ENCODE results near the gene ARPC4. TPM values are rescaled to one million over a fixed set of nuclear protein-coding genes. Genes with fewer than 3 reads are reported as not detected.

ARPC4 gene
- total and polyA plus RNA-seq, 4 donors = 98.4 to 165 (median 145) TPM

DNA sequence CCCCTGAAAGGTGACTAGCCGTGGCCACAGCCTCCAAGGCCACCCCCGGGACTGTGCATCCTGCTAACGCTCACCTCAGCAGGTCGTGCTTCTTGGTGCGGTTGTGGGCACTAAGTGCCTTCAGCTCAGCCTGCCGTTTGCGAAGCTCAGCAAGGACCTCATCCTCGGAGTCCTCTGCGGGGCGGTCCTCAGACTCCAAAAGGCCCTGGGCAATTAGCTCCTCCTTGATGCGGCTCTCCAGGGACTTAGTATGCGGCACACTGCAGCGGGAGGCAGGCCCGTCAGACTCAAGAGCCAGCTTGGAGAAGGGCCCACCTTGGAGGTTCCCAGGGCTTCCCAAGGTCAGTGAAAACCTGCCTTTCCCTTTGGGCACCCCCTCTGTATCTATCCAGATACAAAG lies 8.9 kb upstream of the ARPC4 start:
- ATAC-seq (ENCODE audit: low FRiP score) (no peak), DNase-seq (peak in 1 of 2 donors; percentile 57)
- Histone ChIP-seq H3K27ac (ENCODE audit: low read depth in 1 of 2, low read length in 2 of 2) (no peak overlapping the region), H3K9me3 (ENCODE audit: control insufficient read depth, low read length) (no peaks in the 10 kb centered on the region), H3K27me3 (ENCODE audit: control insufficient read depth in 1 of 2, insufficient read depth in 2 of 2, low read length in 1 of 2) (no peaks in the 10 kb centered on the region), H3K4me1 (ENCODE audit: control insufficient read depth in 1 of 2, insufficient read depth in 2 of 2, low read length in 2 of 2) (no peaks in the 10 kb centered on the region), H3K4me3 (ENCODE audit: low read length in 2 of 2) (no peak overlapping the region), H3K36me3 (ENCODE audit: control insufficient read depth in 1 of 2, insufficient read depth in 2 of 2, low read length in 1 of 2) (peaks cover 0 to 6% of the 10 kb centered on the region in 2 donors)
- 91% methylated on average over 14 of the region's 14 CpGs for WGBS, 2 donors
- intact Hi-C loops (cut with DNase I) = no loop called here

GRCh38 chr3:9784965-9785364 lies 7.9 kb upstream of the ARPC4 start:
- Histone ChIP-seq H3K27ac (ENCODE audit: low read depth in 1 of 2, low read length in 2 of 2) (no peak overlapping the region), H3K27me3 (ENCODE audit: control insufficient read depth in 1 of 2, insufficient read depth in 2 of 2, low read length in 1 of 2) (no peaks in the 10 kb centered on the region), H3K9me3 (ENCODE audit: control insufficient read depth, low read length) (no peaks in the 10 kb centered on the region), H3K4me3 (ENCODE audit: low read length in 2 of 2) (no peak overlapping the region), H3K4me1 (ENCODE audit: control insufficient read depth in 1 of 2, insufficient read depth in 2 of 2, low read length in 2 of 2) (no peaks in the 10 kb centered on the region), H3K36me3 (ENCODE audit: control insufficient read depth in 1 of 2, insufficient read depth in 2 of 2, low read length in 1 of 2) (peaks cover 0 to 10% of the 10 kb centered on the region in 2 donors)
- WGBS, 2 donors = 84 to 91% methylated on average over 4 of the region's 4 CpGs
- DNase-seq (peak in 1 of 2 donors; percentile 67), ATAC-seq (ENCODE audit: low FRiP score) (no peak)
- intact Hi-C loops (cut with DNase I) = no loop called here

GRCh38 chr3:9785602-9786001 lies 7.3 kb upstream of the ARPC4 start:
- no peaks in the 10 kb centered on the region for H3K4me1 ChIP-seq (ENCODE audit: control insufficient read depth in 1 of 2, insufficient read depth in 2 of 2, low read length in 2 of 2)
- peaks cover 0 to 6% of the 10 kb centered on the region in 2 donors for H3K36me3 ChIP-seq (ENCODE audit: control insufficient read depth in 1 of 2, insufficient read depth in 2 of 2, low read length in 1 of 2)
- no peak overlapping the region for H3K4me3 ChIP-seq (ENCODE audit: low read length in 2 of 2)
- ATAC-seq (ENCODE audit: low FRiP score) (peak; percentile 37), DNase-seq (peak in 1 of 2 donors; percentile 27)
- intact Hi-C loops (cut with DNase I) = no loop called here
- no peaks in the 10 kb centered on the region for H3K9me3 ChIP-seq (ENCODE audit: control insufficient read depth, low read length)
- no peak overlapping the region for H3K27ac ChIP-seq (ENCODE audit: low read depth in 1 of 2, low read length in 2 of 2)
- 48 to 51% methylated on average over 7 of the region's 7 CpGs for WGBS, 2 donors
- H3K27me3 ChIP-seq (ENCODE audit: control insufficient read depth in 1 of 2, insufficient read depth in 2 of 2, low read length in 1 of 2) = no peaks in the 10 kb centered on the region

DNA sequence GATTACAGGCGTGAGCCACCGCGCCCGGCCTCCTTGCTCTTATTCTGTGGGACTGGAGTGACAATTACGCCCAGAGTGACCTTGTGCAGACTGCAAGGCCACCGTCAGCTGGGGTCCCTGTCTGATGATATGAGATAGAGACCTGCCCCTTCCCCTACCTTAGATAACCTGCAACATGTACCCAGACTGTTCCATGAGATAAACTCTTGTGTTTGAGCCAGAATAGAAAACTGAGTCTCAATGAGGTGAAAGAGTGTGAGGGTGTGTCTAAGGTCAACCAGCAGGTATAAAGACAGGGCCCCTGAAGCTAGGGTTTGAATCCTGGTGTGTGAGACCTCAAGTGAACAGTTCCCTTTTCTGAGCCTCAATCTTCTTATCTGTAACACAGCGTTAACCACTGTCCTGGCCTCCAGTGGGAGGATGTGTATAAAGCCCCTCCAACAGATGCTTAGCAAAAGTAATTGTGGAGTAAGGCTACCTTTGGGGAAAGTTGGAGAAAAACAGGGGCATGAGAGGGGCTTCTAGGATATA lies 6.6 kb upstream of the ARPC4 start:
- no peak for ATAC-seq (ENCODE audit: low FRiP score)
- Histone ChIP-seq H3K36me3 (ENCODE audit: control insufficient read depth in 1 of 2, insufficient read depth in 2 of 2, low read length in 1 of 2) (peaks cover 0 to 6% of the 10 kb centered on the region in 2 donors), H3K4me3 (ENCODE audit: low read length in 2 of 2) (no peak overlapping the region), H3K4me1 (ENCODE audit: control insufficient read depth in 1 of 2, insufficient read depth in 2 of 2, low read length in 2 of 2) (no peaks in the 10 kb centered on the region), H3K27me3 (ENCODE audit: control insufficient read depth in 1 of 2, insufficient read depth in 2 of 2, low read length in 1 of 2) (no peaks in the 10 kb centered on the region), H3K9me3 (ENCODE audit: control insufficient read depth, low read length) (no peaks in the 10 kb centered on the region), H3K27ac (ENCODE audit: low read depth in 1 of 2, low read length in 2 of 2) (no peak overlapping the region)
- 88 to 90% methylated on average over 7 of the region's 7 CpGs for WGBS, 2 donors
- intact Hi-C loops (cut with DNase I) = no loop called here
- peak in 1 of 2 donors; percentile 41 for DNase-seq

DNA sequence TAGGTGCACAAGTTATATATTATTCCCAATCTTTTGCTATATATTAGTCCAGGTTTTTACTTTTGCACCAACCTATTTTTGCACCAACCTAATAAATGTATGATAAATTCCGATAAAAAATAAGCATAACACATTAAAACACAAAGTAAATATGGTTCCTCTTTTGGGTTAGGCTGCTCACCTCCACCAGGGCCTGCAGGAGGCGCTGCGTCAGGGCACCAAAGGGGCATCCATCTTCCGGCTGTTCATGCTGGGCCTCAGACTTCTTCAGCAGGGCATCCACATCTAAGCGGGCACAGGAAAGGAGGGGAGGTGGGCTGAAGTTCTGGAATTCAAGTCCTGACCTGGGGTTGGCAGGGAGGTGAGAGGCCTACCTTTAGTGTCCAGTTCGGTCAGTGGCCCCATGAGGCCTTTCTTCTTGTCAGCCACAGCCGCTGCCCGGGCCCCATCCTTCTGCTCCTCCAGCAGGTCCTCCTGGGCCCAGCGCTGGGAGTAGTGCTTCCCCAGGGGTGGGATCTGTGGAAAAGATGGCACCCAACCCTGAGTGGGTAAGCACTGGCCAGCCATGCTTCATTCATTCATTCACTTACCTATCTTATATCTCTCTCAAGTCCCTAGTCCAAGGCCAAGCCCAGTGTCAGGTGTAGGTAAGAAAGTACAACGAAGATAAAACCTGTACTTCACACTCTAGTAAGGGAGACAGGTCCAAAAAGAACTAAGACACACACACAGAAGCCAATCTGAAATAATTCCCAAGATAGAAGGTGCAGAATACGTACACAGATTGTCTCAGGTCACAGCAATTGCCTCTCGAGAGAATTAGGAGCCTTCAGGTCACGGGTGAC lies 5.8 kb upstream of the ARPC4 start:
- H3K4me1 ChIP-seq (ENCODE audit: control insufficient read depth in 1 of 2, insufficient read depth in 2 of 2, low read length in 2 of 2) = no peaks in the 10 kb centered on the region
- WGBS, 2 donors = 85 to 86% methylated on average over 13 of the region's 13 CpGs
- H3K9me3 ChIP-seq (ENCODE audit: control insufficient read depth, low read length) = no peaks in the 10 kb centered on the region
- H3K36me3 ChIP-seq (ENCODE audit: control insufficient read depth in 1 of 2, insufficient read depth in 2 of 2, low read length in 1 of 2) = peaks cover 0 to 6% of the 10 kb centered on the region in 2 donors
- H3K4me3 ChIP-seq (ENCODE audit: low read length in 2 of 2) = no peak overlapping the region
- H3K27me3 ChIP-seq (ENCODE audit: control insufficient read depth in 1 of 2, insufficient read depth in 2 of 2, low read length in 1 of 2) = no peaks in the 10 kb centered on the region
- intact Hi-C loops (cut with DNase I) = no loop called here
- ATAC-seq (ENCODE audit: low FRiP score) = no peak
- H3K27ac ChIP-seq (ENCODE audit: low read depth in 1 of 2, low read length in 2 of 2) = no peak overlapping the region
- peak in 1 of 2 donors; percentile 54 for DNase-seq

DNA sequence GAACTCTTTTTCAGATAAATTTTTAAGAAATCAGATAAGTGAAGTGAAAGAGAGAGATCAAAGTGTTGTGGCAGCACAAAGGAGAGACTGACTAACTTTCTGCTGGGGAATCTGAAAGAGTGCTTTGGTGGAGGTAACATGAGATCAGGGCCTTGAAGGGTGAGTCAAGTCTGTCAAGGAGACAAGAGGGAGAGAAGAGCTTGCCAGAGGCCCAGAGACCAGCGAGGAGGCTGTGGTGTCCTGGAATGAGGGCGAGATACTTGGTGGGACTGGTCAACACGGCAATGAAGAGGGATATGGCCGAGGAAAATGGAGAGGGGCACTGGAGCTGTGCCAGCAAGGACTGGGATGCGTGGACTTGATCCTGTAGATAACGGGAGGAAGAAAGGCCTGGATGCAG lies 5.2 kb upstream of the ARPC4 start:
- Histone ChIP-seq H3K27me3 (ENCODE audit: control insufficient read depth in 1 of 2, insufficient read depth in 2 of 2, low read length in 1 of 2) (no peaks in the 10 kb centered on the region), H3K9me3 (ENCODE audit: control insufficient read depth, low read length) (no peaks in the 10 kb centered on the region), H3K4me1 (ENCODE audit: control insufficient read depth in 1 of 2, insufficient read depth in 2 of 2, low read length in 2 of 2) (no peaks in the 10 kb centered on the region), H3K36me3 (ENCODE audit: control insufficient read depth in 1 of 2, insufficient read depth in 2 of 2, low read length in 1 of 2) (peaks cover 0 to 6% of the 10 kb centered on the region in 2 donors), H3K4me3 (ENCODE audit: low read length in 2 of 2) (no peak overlapping the region), H3K27ac (ENCODE audit: low read depth in 1 of 2, low read length in 2 of 2) (no peak overlapping the region)
- ATAC-seq (ENCODE audit: low FRiP score) = no peak
- intact Hi-C loops (cut with DNase I) = no loop called here
- 79% methylated on average over 6 of the region's 6 CpGs for WGBS, 2 donors
- peak in 1 of 2 donors; percentile 34 for DNase-seq

DNA sequence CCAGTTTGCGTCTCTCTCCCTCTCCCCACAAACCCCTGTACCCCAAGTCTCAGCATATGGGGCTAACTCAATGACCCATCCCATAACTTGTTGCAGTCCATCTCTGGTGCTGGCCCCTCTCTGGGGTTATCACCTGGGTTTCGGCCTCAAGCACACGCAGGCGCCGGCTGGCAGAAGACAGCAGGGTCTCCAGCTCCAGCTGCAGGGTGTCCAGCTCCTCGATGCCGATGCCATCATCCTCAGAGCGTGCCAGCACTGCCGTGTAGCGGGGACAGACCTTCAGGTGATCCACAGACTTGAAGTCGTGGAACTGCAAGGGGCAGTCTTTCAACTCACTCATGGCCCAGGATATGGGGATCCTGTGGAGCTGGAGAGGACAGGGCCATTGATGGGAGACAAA lies 1.8 kb upstream of the ARPC4 start:
- Histone ChIP-seq H3K27ac (ENCODE audit: low read depth in 1 of 2, low read length in 2 of 2) (no peak overlapping the region), H3K4me1 (ENCODE audit: control insufficient read depth in 1 of 2, insufficient read depth in 2 of 2, low read length in 2 of 2) (no peaks in the 10 kb centered on the region), H3K27me3 (ENCODE audit: control insufficient read depth in 1 of 2, insufficient read depth in 2 of 2, low read length in 1 of 2) (no peaks in the 10 kb centered on the region), H3K9me3 (ENCODE audit: control insufficient read depth, low read length) (no peaks in the 10 kb centered on the region), H3K36me3 (ENCODE audit: control insufficient read depth in 1 of 2, insufficient read depth in 2 of 2, low read length in 1 of 2) (peaks cover 0 to 4% of the 10 kb centered on the region in 2 donors), H3K4me3 (ENCODE audit: low read length in 2 of 2) (no peak overlapping the region)
- WGBS, 2 donors = 84% methylated on average over 11 of the region's 11 CpGs
- ATAC-seq (ENCODE audit: low FRiP score) = no peak
- peak in 1 of 2 donors; percentile 55 for DNase-seq
- intact Hi-C loops (cut with DNase I) = loop anchor here (5.0 kb wide), 1 partner anchor 39 kb away; no protein-coding TSS in a partner anchor

- Histone ChIP-seq H3K9me3 (ENCODE audit: control insufficient read depth, low read length) (no peaks in the 10 kb centered on the region), H3K36me3 (ENCODE audit: control insufficient read depth in 1 of 2, insufficient read depth in 2 of 2, low read length in 1 of 2) (peaks cover 0 to 4% of the 10 kb centered on the region in 2 donors), H3K4me3 (ENCODE audit: low read length in 2 of 2) (peak overlapping the region; percentile 87), H3K4me1 (ENCODE audit: control insufficient read depth in 1 of 2, insufficient read depth in 2 of 2, low read length in 2 of 2) (no peaks in the 10 kb centered on the region), H3K27ac (ENCODE audit: low read depth in 1 of 2, low read length in 2 of 2) (peak overlapping the region; percentile 70), H3K27me3 (ENCODE audit: control insufficient read depth in 1 of 2, insufficient read depth in 2 of 2, low read length in 1 of 2) (no peaks in the 10 kb centered on the region)
- 12 to 14% methylated on average over 14 of the region's 14 CpGs for WGBS, 2 donors
- intact Hi-C loops (cut with DNase I) = loop anchor here (5.0 kb wide), 1 partner anchor 40 kb away; no protein-coding TSS in a partner anchor
- ATAC-seq (ENCODE audit: low FRiP score) (no peak), DNase-seq (peak in 1 of 2 donors; percentile 0)
These were observed 985 bp upstream of the ARPC4 start for GRCh38 chr3:9791790-9792404.

All from aorta (tissue), 5 donors.